Measurements from ENCODE around the gene CHCHD4. TPM values are rescaled to one million over a fixed set of nuclear protein-coding genes. Genes with fewer than 3 reads are reported as not detected.

CHCHD4 gene
- total RNA-seq, 1 donor from 2014 or later: 12.0 TPM

DNA sequence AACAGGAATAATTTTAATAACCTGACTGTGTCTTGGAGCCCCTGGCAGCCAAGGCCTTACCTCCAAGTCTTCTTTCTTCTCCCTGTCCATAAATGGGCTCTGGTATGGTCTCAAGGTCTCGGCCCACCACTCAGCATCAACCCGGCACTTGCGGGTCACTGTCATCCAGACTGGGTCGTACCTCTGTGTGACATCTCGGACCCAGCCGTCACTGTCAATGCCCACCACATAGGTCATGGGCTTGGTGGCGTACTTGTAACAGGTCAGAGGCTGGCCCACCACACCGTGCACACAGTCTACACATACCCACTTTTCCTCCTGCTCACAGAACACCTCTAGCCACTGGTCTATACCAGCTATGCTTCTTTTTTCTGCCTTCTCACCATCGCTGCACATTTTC is 33.3 kb upstream of the CHCHD4 start:
- H3K36me3 ChIP-seq: peaks cover 96% of the 10 kb centered on the region

DNA sequence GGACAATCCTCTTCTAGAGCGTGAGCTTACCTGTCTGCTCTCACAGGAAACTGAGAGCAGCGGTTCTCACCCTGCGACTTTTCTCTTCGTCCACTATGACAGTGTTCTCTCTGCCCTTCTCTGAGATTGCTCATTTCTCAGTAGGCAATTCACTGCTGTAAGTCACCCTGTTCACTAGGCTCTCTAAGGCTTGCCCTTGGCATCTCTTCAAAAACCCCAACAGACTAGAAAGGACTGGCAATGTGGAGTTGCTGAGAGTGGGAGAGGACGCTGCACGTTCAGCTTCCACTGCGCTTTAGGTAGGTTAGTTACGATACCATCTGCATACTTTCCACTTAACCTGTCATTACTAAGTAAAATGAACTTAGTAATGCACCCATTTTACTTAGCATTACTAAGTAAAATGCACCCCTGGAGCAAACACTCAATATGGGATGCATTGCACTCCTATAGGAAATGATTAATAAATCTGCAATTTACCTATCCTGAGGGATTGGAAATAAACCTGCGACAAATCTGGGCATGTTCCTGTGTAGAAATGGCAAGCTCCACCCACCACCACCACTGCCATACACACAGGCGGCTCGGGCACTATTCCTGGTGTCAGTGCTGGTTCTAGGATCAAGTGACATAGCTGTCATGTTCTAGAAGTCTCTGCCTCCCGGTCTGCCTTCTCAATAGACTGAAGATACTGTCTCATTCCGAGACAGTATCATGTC is 32.3 kb upstream of the CHCHD4 start:
- ATAC-seq (no peak), DNase-seq (no peak)
- TF ChIP-seq, protein P1, sequence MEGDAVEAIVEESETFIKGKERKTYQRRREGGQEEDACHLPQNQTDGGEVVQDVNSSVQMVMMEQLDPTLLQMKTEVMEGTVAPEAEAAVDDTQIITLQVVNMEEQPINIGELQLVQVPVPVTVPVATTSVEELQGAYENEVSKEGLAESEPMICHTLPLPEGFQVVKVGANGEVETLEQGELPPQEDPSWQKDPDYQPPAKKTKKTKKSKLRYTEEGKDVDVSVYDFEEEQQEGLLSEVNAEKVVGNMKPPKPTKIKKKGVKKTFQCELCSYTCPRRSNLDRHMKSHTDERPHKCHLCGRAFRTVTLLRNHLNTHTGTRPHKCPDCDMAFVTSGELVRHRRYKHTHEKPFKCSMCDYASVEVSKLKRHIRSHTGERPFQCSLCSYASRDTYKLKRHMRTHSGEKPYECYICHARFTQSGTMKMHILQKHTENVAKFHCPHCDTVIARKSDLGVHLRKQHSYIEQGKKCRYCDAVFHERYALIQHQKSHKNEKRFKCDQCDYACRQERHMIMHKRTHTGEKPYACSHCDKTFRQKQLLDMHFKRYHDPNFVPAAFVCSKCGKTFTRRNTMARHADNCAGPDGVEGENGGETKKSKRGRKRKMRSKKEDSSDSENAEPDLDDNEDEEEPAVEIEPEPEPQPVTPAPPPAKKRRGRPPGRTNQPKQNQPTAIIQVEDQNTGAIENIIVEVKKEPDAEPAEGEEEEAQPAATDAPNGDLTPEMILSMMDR (IDR thresholded peaks at IDR 0.05): no peak
- H3K27ac ChIP-seq: no peak overlapping the region
- H3K9me3 ChIP-seq: peaks cover 13% of the 10 kb centered on the region
- H3K4me1 ChIP-seq: no peaks in the 10 kb centered on the region
- H3K27me3 ChIP-seq: no peaks in the 10 kb centered on the region
- intact Hi-C loops (cut with DNase I): no loop called here
- no peak overlapping the region for H3K4me3 ChIP-seq
- H3K36me3 ChIP-seq: peaks cover 93% of the 10 kb centered on the region

More for the DNA sequence above, 33.3 kb upstream of the CHCHD4 start:
- H3K9me3 ChIP-seq: peaks cover 13% of the 10 kb centered on the region
- DNase-seq (no peak), ATAC-seq (no peak)
- TF ChIP-seq, protein P1 (IDR thresholded peaks at IDR 0.05): no peak
- H3K27ac ChIP-seq: no peak overlapping the region
- intact Hi-C loops (cut with DNase I): no loop called here
- no peak overlapping the region for H3K4me3 ChIP-seq
- H3K27me3 ChIP-seq: no peaks in the 10 kb centered on the region
- no peaks in the 10 kb centered on the region for H3K4me1 ChIP-seq

DNA sequence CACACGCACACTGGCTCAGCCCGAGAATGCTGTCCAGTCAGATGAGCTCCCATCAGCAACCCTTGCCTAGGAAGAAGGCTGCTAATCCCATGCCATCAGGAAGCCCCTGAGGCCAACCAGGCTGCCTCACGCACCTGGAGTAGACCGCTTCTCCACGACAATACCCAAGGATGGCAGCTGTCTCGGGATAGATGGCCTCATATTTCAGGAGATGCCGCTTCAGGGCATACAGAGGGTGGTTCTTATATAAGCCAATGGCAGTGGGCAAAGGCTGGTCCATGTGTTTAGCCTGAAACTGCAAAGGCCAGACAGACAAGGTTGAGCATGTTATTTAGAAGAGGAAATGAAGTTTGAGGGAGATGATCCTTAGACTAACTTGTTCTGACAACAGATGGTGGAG is 31.5 kb upstream of the CHCHD4 start:
- H3K27me3 ChIP-seq: no peaks in the 10 kb centered on the region
- peaks cover 93% of the 10 kb centered on the region for H3K36me3 ChIP-seq
- no peak overlapping the region for H3K27ac ChIP-seq
- ATAC-seq (no peak), DNase-seq (no peak)
- peaks cover 5% of the 10 kb centered on the region for H3K9me3 ChIP-seq
- H3K4me1 ChIP-seq: no peaks in the 10 kb centered on the region
- intact Hi-C loops (cut with DNase I): no loop called here
- TF ChIP-seq, protein P1 (IDR thresholded peaks at IDR 0.05): no peak
- no peak overlapping the region for H3K4me3 ChIP-seq

DNA sequence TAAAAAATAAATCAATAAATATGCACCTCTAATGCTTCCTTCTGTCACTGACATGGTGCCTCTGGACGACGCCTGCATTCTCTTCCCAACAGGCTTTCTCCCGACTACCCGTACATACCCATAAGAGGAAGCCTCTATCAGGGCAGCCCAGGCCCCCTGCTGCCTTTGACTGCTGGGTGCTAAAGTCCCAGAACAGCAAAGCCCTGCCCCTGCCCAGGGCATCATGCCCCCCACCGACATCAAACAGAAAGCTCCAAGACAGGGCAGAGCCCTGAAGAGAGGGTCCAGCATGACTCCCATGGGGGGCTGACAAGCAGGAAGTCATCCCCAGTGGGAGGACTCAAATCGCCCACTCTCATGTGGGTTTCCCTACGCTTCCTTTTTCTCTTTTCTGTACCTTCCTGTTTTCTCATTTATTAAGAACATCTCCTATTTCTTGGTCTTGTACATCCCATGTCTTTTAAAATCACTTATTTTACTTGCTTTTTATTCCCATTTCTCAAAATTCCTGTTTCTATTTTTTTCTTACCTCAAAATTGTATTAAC is 30.3 kb upstream of the CHCHD4 start:
- ATAC-seq (peak; percentile 68), DNase-seq (no peak)
- no peak overlapping the region for H3K27ac ChIP-seq
- TF ChIP-seq, protein P1 (IDR thresholded peaks at IDR 0.05): no peak
- H3K27me3 ChIP-seq: no peaks in the 10 kb centered on the region
- H3K9me3 ChIP-seq: no peaks in the 10 kb centered on the region
- H3K4me1 ChIP-seq: no peaks in the 10 kb centered on the region
- H3K4me3 ChIP-seq: no peak overlapping the region
- intact Hi-C loops (cut with DNase I): no loop called here
- peaks cover 84% of the 10 kb centered on the region for H3K36me3 ChIP-seq

DNA sequence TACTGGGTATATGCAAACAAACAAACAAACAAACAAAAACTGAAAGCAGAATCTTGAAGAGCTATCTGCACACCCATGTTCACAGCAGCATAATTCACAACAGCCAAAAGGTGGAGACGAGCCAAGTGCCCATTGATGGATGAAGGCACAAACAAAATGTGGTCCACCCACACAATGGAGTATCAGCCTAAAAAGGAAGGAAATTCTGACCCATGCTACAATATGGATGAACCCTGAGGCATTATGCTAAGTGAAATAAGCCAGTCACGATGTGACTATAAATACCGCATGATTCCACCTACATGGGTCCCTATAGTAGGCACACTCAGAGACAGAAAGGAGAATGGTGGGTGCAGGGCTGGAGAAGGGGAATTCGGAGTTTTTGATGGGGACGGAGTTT is 29.6 kb upstream of the CHCHD4 start:
- ATAC-seq (no peak), DNase-seq (no peak)
- H3K4me1 ChIP-seq: no peaks in the 10 kb centered on the region
- H3K9me3 ChIP-seq: no peaks in the 10 kb centered on the region
- intact Hi-C loops (cut with DNase I): no loop called here
- TF ChIP-seq, protein P1 (IDR thresholded peaks at IDR 0.05): no peak
- H3K27ac ChIP-seq: no peak overlapping the region
- H3K4me3 ChIP-seq: no peak overlapping the region
- H3K36me3 ChIP-seq: peaks cover 77% of the 10 kb centered on the region
- no peaks in the 10 kb centered on the region for H3K27me3 ChIP-seq

Data from upper lobe of right lung (tissue), 1 donor.